ENCODE data around the gene RGS11. TPM values are rescaled to one million over a fixed set of nuclear protein-coding genes. Genes with fewer than 3 reads are reported as not detected.

RGS11 gene
- total and polyA plus RNA-seq, 9 of the 15 experiments (the other 6 are each of a cell fraction or from before 2014, with no cell fraction given), result not detected

DNA sequence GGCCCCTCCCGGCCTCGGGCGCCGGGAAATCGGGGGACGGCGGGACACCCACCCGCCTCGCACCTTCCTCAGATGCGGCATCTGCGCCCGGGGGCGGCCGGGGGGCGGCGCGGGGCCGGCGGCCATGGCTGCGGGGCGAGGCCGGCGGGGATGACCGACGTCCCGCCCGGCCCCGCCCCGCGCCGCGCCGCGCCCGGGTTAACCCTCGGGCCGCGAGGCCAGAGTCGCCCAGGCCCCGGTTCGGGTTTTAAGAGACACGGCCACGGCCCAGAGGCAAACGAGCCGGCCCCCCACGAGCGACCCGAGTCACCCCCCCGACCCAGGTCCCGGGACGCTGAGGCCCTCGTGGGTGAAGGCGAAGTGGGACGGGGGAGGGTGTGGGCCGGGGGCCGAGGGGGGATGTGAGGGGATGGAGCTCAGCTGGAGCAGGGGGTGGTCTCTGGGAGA, at the start of gene RGS11 (continued):
- TF ChIP-seq ZNF407 (IDR thresholded peaks at IDR 0.05; ENCODE audit: low read depth) (no peak), ARNT (IDR thresholded peaks at IDR 0.05) (no peak), ZNF197 (CRISPR knock-in tag; IDR thresholded peaks at IDR 0.05; ENCODE audit: low read depth) (no peak), HNRNPH1 (optimal IDR thresholded peaks at IDR 0.05; ENCODE audit: low read depth, low read length) (no peak), MTA3 (IDR thresholded peaks at IDR 0.05; ENCODE audit: borderline replicate concordance) (no peak), ESRRB (CRISPR knock-in tag; IDR thresholded peaks at IDR 0.05; ENCODE audit: borderline replicate concordance) (no peak)
- TF ChIP-seq, protein P1, sequence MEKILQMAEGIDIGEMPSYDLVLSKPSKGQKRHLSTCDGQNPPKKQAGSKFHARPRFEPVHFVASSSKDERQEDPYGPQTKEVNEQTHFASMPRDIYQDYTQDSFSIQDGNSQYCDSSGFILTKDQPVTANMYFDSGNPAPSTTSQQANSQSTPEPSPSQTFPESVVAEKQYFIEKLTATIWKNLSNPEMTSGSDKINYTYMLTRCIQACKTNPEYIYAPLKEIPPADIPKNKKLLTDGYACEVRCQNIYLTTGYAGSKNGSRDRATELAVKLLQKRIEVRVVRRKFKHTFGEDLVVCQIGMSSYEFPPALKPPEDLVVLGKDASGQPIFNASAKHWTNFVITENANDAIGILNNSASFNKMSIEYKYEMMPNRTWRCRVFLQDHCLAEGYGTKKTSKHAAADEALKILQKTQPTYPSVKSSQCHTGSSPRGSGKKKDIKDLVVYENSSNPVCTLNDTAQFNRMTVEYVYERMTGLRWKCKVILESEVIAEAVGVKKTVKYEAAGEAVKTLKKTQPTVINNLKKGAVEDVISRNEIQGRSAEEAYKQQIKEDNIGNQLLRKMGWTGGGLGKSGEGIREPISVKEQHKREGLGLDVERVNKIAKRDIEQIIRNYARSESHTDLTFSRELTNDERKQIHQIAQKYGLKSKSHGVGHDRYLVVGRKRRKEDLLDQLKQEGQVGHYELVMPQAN (IDR thresholded peaks at IDR 0.05; ENCODE audit: borderline replicate concordance), result no peak
- TF ChIP-seq, protein P2, sequence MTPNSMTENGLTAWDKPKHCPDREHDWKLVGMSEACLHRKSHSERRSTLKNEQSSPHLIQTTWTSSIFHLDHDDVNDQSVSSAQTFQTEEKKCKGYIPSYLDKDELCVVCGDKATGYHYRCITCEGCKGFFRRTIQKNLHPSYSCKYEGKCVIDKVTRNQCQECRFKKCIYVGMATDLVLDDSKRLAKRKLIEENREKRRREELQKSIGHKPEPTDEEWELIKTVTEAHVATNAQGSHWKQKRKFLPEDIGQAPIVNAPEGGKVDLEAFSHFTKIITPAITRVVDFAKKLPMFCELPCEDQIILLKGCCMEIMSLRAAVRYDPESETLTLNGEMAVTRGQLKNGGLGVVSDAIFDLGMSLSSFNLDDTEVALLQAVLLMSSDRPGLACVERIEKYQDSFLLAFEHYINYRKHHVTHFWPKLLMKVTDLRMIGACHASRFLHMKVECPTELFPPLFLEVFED (CRISPR knock-in tag; conservative IDR thresholded peaks at IDR 0.05), result no peak
